HEK293 (cell line): Measurements from ENCODE around the gene ARHGAP26.

Source experiments
- HOXD13 ChIP-seq: sonication (generic); formaldehyde crosslinking; IDR thresholded peaks from 2 replicates; pipeline ENCODE4 v1.8.0; 2022; ENCODE audit warnings: missing genetic modification reagents, borderline replicate concordance
- PRDM4 ChIP-seq: fragments of 450-650 bp; formaldehyde crosslinking; IDR thresholded peaks from 2 replicates; pipeline ENCODE4 v1.5.1; 2017; ENCODE audit warnings: missing biosample characterization, missing genetic modification characterization

- TF ChIP-seq HOXD13 (CRISPR knock-in tag) = no peak
- no peak for TF ChIP-seq PRDM4
Measured at GRCh38 chr5:142777850-142778249, 7.7 kb downstream of the ARHGAP26 start.
